ENCODE measurements around the gene FNDC3A. TPM values are rescaled to one million over a fixed set of nuclear protein-coding genes. Genes with fewer than 3 reads are reported as not detected.

The FNDC3A gene
- total and polyA plus RNA-seq, 9 of the 15 experiments (the other 6 are each of a cell fraction or from before 2014, with no cell fraction given) = 4.1 to 22.0 (median 13.5) TPM

DNA sequence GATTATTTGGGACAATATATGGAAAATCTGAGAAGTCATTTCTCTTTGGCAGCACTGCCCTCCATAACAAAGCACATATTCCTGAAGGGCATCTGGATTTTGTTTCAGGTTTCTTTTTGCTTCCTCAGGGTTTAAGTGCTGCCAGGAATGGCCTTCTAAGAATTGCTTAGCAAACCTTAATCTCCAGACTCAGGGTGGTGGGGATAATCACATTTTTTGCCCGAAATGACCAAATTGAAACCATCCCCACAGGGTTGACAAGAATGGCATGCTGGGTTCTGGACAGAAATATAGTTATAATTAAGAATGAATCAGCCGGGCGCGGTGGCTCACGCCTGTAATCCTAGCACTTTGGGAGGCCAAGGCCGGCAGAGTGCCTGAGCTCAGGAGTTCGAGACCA lies 265.6 kb downstream of the FNDC3A start:
- no peak for TF ChIP-seq C11orf30 (IDR thresholded peaks at IDR 0.05; ENCODE audit: low read depth)
- TF ChIP-seq PPARD (CRISPR knock-in tag; IDR thresholded peaks at IDR 0.05) = no peak
- no peak for TF ChIP-seq BRF1 (IDR thresholded peaks at IDR 0.05; ENCODE audit: borderline replicate concordance, extremely low read depth, insufficient read length)
- TF ChIP-seq ILK (tag; IDR thresholded peaks at IDR 0.05; ENCODE audit: borderline replicate concordance, low read depth) = no peak
- TF ChIP-seq ZBTB7A (IDR thresholded peaks at IDR 0.05; ENCODE audit: borderline replicate concordance, control insufficient read depth, low read depth, low read length) = no peak
- no peak for TF ChIP-seq ZNF134 (CRISPR knock-in tag; conservative IDR thresholded peaks at IDR 0.05)
- TF ChIP-seq SREBF1 (IDR thresholded peaks at IDR 0.05; ENCODE audit: borderline replicate concordance, low read depth, low read length) = no peak
- no peak for TF ChIP-seq MBD1 (CRISPR knock-in tag; IDR thresholded peaks at IDR 0.05)
- TF ChIP-seq NR3C1 (CRISPR knock-in tag; IDR thresholded peaks at IDR 0.05) = no peak
- TF ChIP-seq POLR2AphosphoS5 (IDR thresholded peaks at IDR 0.05; ENCODE audit: control insufficient read depth, insufficient read depth, low read depth, low read length) = no peak
- TF ChIP-seq, protein P1, sequence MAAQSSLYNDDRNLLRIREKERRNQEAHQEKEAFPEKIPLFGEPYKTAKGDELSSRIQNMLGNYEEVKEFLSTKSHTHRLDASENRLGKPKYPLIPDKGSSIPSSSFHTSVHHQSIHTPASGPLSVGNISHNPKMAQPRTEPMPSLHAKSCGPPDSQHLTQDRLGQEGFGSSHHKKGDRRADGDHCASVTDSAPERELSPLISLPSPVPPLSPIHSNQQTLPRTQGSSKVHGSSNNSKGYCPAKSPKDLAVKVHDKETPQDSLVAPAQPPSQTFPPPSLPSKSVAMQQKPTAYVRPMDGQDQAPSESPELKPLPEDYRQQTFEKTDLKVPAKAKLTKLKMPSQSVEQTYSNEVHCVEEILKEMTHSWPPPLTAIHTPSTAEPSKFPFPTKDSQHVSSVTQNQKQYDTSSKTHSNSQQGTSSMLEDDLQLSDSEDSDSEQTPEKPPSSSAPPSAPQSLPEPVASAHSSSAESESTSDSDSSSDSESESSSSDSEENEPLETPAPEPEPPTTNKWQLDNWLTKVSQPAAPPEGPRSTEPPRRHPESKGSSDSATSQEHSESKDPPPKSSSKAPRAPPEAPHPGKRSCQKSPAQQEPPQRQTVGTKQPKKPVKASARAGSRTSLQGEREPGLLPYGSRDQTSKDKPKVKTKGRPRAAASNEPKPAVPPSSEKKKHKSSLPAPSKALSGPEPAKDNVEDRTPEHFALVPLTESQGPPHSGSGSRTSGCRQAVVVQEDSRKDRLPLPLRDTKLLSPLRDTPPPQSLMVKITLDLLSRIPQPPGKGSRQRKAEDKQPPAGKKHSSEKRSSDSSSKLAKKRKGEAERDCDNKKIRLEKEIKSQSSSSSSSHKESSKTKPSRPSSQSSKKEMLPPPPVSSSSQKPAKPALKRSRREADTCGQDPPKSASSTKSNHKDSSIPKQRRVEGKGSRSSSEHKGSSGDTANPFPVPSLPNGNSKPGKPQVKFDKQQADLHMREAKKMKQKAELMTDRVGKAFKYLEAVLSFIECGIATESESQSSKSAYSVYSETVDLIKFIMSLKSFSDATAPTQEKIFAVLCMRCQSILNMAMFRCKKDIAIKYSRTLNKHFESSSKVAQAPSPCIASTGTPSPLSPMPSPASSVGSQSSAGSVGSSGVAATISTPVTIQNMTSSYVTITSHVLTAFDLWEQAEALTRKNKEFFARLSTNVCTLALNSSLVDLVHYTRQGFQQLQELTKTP (IDR thresholded peaks at IDR 0.05; ENCODE audit: low read depth in 1 of 2, partially characterized antibody in 2 of 2) = no peak
- TF ChIP-seq E2F3 (CRISPR knock-in tag; IDR thresholded peaks at IDR 0.05) = no peak
- no peak for TF ChIP-seq CHD2 (IDR thresholded peaks at IDR 0.05; ENCODE audit: low read depth, low read length)
- TF ChIP-seq BRCA1 (IDR thresholded peaks at IDR 0.05) = no peak
- no peak for TF ChIP-seq BRCA1 (CRISPR knock-in tag; IDR thresholded peaks at IDR 0.05)
- TF ChIP-seq CBX8 (IDR thresholded peaks at IDR 0.05; ENCODE audit: borderline replicate concordance, extremely low read depth, low read depth, low read length, poor library complexity, severe bottlenecking) = no peak
- H3K4me2 ChIP-seq (ENCODE audit: insufficient read depth, low read length) = no peak overlapping the region
- no peaks in the 10 kb centered on the region for H3K79me2 ChIP-seq (ENCODE audit: control insufficient read depth, insufficient read depth, low read length)
- no peaks in the 10 kb centered on the region for H4K20me1 ChIP-seq (replicated peaks; ENCODE audit: control insufficient read depth, insufficient read depth, low read length)
- no peaks in the 10 kb centered on the region for H3K36me3 ChIP-seq (ENCODE audit: control insufficient read depth, insufficient read depth, low read length)
- H3K9ac ChIP-seq (ENCODE audit: insufficient read depth in 1 of 2, low read depth in 2 of 2, low read length in 2 of 2) = no peak overlapping the region
- H3K4me1 ChIP-seq (replicated peaks in 1 of 2; ENCODE audit: control insufficient read depth in 2 of 2, insufficient read depth in 2 of 2, low read length in 2 of 2) = no peaks in the 10 kb centered on the region
- no peak overlapping the region for H2AFZ ChIP-seq (ENCODE audit: low read depth, low read length)
- in situ Hi-C loops (cut with MboI) = no loop called here
- H3K9me1 ChIP-seq (ENCODE audit: control insufficient read depth, insufficient read depth, low read length) = no peaks in the 10 kb centered on the region
- FAIRE-seq = no peak
- WGBS (ENCODE audit: insufficient coverage, low coverage, missing lambda C conversion rate) = 63% methylated on average over 7 of the region's 7 CpGs
- no peak overlapping the region for H3K27ac ChIP-seq (ENCODE audit: extremely low read depth, low read depth, low read length)
- no peak for ATAC-seq
- no peaks in the 10 kb centered on the region for H3K9me3 ChIP-seq (replicated peaks; ENCODE audit: control insufficient read depth, insufficient read depth, low read depth, low read length)
- BruUV-seq (replicated peaks) = no TSS peak
- ChIA-PET CTCF (ENCODE audit: low intra/inter-chr PET ratio) (no interaction called here), POLR2A (no interaction called here)
- intact Hi-C loops (cut with micrococcal nuclease) = no loop called here
- DNase-seq (ENCODE audit: extremely low read depth in 1 of 4, low spot score in 3 of 4) = no peak
- H3K27me3 ChIP-seq (ENCODE audit: control insufficient read depth in 2 of 2, insufficient read depth in 2 of 2, low read length in 2 of 2) = no peaks in the 10 kb centered on the region
- no peak overlapping the region for H3K4me3 ChIP-seq
